NCI-H460 (cell line): ENCODE measurements around the gene TSPAN18. TPM values are rescaled to one million over a fixed set of nuclear protein-coding genes. Genes with fewer than 3 reads are reported as not detected.

ENCODE experiments used
- DNase-seq: peaks from one replicate; pipeline ENCODE4 v3.0.0-alpha.2; 2016; ENCODE audit warnings: low read depth; ENCODE audit errors: extremely low read depth
- total RNA-seq: library from RNA; depleted of rRNA; stranded (reverse); fragments of >200 nt; shearing (Covaris generic); gene quantifications from 2 replicates; pipeline ENCODE4 v1.2.3, GENCODE V29; 2014

Gene TSPAN18
- total RNA-seq, 1 experiment from 2014 or later: not detected

GRCh38 chr11:44967930-44968496 is 241.3 kb downstream of the TSPAN18 start:
- DNase-seq: no peak

- no peak for DNase-seq
Measured at GRCh38 chr11:44968510-44968909, 241.7 kb downstream of the TSPAN18 start.

- no peak for DNase-seq
Measured at GRCh38 chr11:44969651-44970252, 243.0 kb downstream of the TSPAN18 start.

GRCh38 chr11:44970293-44970692 is 243.5 kb downstream of the TSPAN18 start:
- DNase-seq: no peak

GRCh38 chr11:44971185-44971584 is 244.4 kb downstream of the TSPAN18 start:
- DNase-seq: no peak

GRCh38 chr11:44972746-44973435 is 246.1 kb downstream of the TSPAN18 start:
- DNase-seq: no peak

- no peak for DNase-seq
Measured at GRCh38 chr11:44973632-44974401, 247.1 kb downstream of the TSPAN18 start.

GRCh38 chr11:44974402-44975000 is 247.7 kb downstream of the TSPAN18 start:
- no peak for DNase-seq

- DNase-seq: no peak
Measured at GRCh38 chr11:44976576-44976975, 249.8 kb downstream of the TSPAN18 start.

- DNase-seq: no peak
Measured at GRCh38 chr11:44977493-44977984, 250.8 kb downstream of the TSPAN18 start.

- no peak for DNase-seq
Measured at GRCh38 chr11:44978274-44978960, 251.7 kb downstream of the TSPAN18 start.

- DNase-seq: no peak
Measured at GRCh38 chr11:44978961-44979331, 252.2 kb downstream of the TSPAN18 start.

- no peak for DNase-seq
Measured at GRCh38 chr11:44979543-44980399, 253.0 kb downstream of the TSPAN18 start.

GRCh38 chr11:44980533-44981427 is 254.0 kb downstream of the TSPAN18 start:
- DNase-seq: no peak
